Measurements from ENCODE around the gene MYO1E. TPM values are rescaled to one million over a fixed set of nuclear protein-coding genes. Genes with fewer than 3 reads are reported as not detected.

The MYO1E gene
- total and polyA plus RNA-seq, 2 of the 4 experiments (the other 2 are of a cell fraction) = 13.4 to 37.3 TPM

GRCh38 chr15:59396211-59396610, 23.5 kb upstream of the MYO1E start:
- in situ Hi-C loops (cut with MboI; ENCODE audit: low sequenced_read_pairs) (no loop called here), dilution Hi-C loops (cut with HindIII; ENCODE audit: low sequenced_read_pairs, unreplicated experiment) (no loop called here), intact Hi-C loops (cut with micrococcal nuclease) (no loop called here)
- Histone ChIP-seq H3K14ac (replicated peaks; ENCODE audit: low read depth, low read length) (no peak overlapping the region), H2BK15ac (ENCODE audit: low read depth, low read length) (no peak overlapping the region), H3K9me1 (ENCODE audit: insufficient read depth, low read length) (no peaks in the 10 kb centered on the region), H4K8ac (ENCODE audit: low read depth in 2 of 2, low read length in 2 of 2) (no peak overlapping the region), H2BK5ac (ENCODE audit: low read depth, low read length, poor library complexity, severe bottlenecking) (no peak overlapping the region), H3K4me2 (ENCODE audit: low read depth, low read length) (no peak overlapping the region), H3K36me3 (ENCODE audit: control insufficient read depth, insufficient read depth, low read length) (no peaks in the 10 kb centered on the region), H3K4ac (ENCODE audit: low read depth, low read length) (no peak overlapping the region), H2BK120ac (ENCODE audit: low read depth, low read length) (no peak overlapping the region), H3K56ac (ENCODE audit: extremely low read depth, insufficient read depth, low read length) (no peak overlapping the region), H3K4me3 (ENCODE audit: insufficient read depth, low read depth, low read length) (no peak overlapping the region), H2AK5ac (ENCODE audit: low read depth, low read length) (no peak overlapping the region), H3K27ac (ENCODE audit: insufficient read depth, low read length) (no peak overlapping the region), H2BK20ac (ENCODE audit: low read depth, low read length) (no peak overlapping the region), H2AFZ (replicated peaks; ENCODE audit: low read length, poor library complexity) (no peak overlapping the region), H3K9ac (ENCODE audit: low read depth, low read length) (no peak overlapping the region), H2AK9ac (replicated peaks; ENCODE audit: low read depth, low read length, poor library complexity) (no peak overlapping the region), H4K5ac (ENCODE audit: low read depth, low read length) (no peak overlapping the region), H4K20me1 (ENCODE audit: insufficient read depth, low read length) (no peaks in the 10 kb centered on the region; the same call in 1 of the 2 replicates), H3K9me3 (ENCODE audit: control insufficient read depth, insufficient read depth, low read length) (no peaks in the 10 kb centered on the region), H3K27me3 (ENCODE audit: control insufficient read depth, insufficient read depth, low read length) (peaks cover 16% of the 10 kb centered on the region), H3K79me1 (ENCODE audit: low read depth in 1 of 2, low read length in 2 of 2) (no peaks in the 10 kb centered on the region), H3K18ac (ENCODE audit: low read depth, low read length) (no peak overlapping the region), H4K91ac (ENCODE audit: insufficient read depth, low read depth, low read length) (no peak overlapping the region), H3K23ac (ENCODE audit: low read depth, low read length) (no peak overlapping the region), H3K4me1 (ENCODE audit: control insufficient read depth, insufficient read depth, low read length) (no peaks in the 10 kb centered on the region)
- ATAC-seq (ENCODE audit: low read depth) (no peak), DNase-seq (no peak)
- WGBS, 2 experiments (ENCODE audit: extremely low coverage in 2 of 2, insufficient read length in 1 of 2) = no CpG with 5 or more reads among the region's 3 CpGs
- BruUV-seq (replicated peaks) = no TSS peak
- ChIA-PET POLR2A (ENCODE audit: unreplicated experiment) (no interaction called here), CTCF (no interaction called here)
- TF ChIP-seq CHD1 (IDR thresholded peaks at IDR 0.05; ENCODE audit: low read depth, low read length) (no peak), MXI1 (IDR thresholded peaks at IDR 0.05; ENCODE audit: borderline replicate concordance, low read depth, low read length) (no peak), ELK1 (IDR thresholded peaks at IDR 0.05; ENCODE audit: borderline replicate concordance, low read depth, low read length) (no peak), RCOR1 (IDR thresholded peaks at IDR 0.05; ENCODE audit: insufficient replicate concordance, low read length) (no peak), USF2 (IDR thresholded peaks at IDR 0.05; ENCODE audit: low read depth, low read length) (no peak), CEBPB (IDR thresholded peaks at IDR 0.05; ENCODE audit: low read depth, low read length) (no peak), CTCF (conservative IDR thresholded peaks at IDR 0.05; ENCODE audit: low read depth, low read length) (no peak)

All from IMR-90 (cell line).